Brain pericyte (primary cell): Measurements from ENCODE around the gene AKAP1.
"Not testable (repeated sequence)": the region's sequence is repeated elsewhere in the genome, so short reads cannot be mapped to it uniquely, and the experiment has no call there.

ENCODE experiments used
- DNase-seq: peaks from one replicate; pipeline ENCODE4 v3.0.0-alpha.2; 2012; ENCODE audit warnings: low read depth, low spot score

AKAP1 gene

GRCh38 chr17:57075193-57075592, 9.9 kb upstream of the AKAP1 start:
- DNase-seq = no peak

- no peak for DNase-seq
Observed at GRCh38 chr17:57075785-57076184, 9.3 kb upstream of the AKAP1 start.

- DNase-seq = no peak
Observed at GRCh38 chr17:57077000-57077399, 8.0 kb upstream of the AKAP1 start.

GRCh38 chr17:57078274-57078673, 6.8 kb upstream of the AKAP1 start:
- no peak for DNase-seq

- no peak for DNase-seq
Observed at GRCh38 chr17:57080718-57081117, 4.3 kb upstream of the AKAP1 start.

- no peak for DNase-seq
Observed at GRCh38 chr17:57082441-57082840, 2.6 kb upstream of the AKAP1 start.

GRCh38 chr17:57084361-57084801, 665 bp upstream of the AKAP1 start:
- no peak for DNase-seq

- DNase-seq = no peak
Observed at GRCh38 chr17:57085448-57086068, 512 bp downstream of the AKAP1 start.

- no peak for DNase-seq
Observed at GRCh38 chr17:57086069-57086930, 1.3 kb downstream of the AKAP1 start.

- no peak for DNase-seq
Observed at GRCh38 chr17:57088298-57088697, 3.3 kb downstream of the AKAP1 start.

- no peak for DNase-seq
Observed at GRCh38 chr17:57089391-57089790, 4.3 kb downstream of the AKAP1 start.

- DNase-seq = no peak
Observed at GRCh38 chr17:57090560-57091185, 5.6 kb downstream of the AKAP1 start.

GRCh38 chr17:57091186-57091618, 6.2 kb downstream of the AKAP1 start:
- no peak for DNase-seq

GRCh38 chr17:57092171-57092570, 7.1 kb downstream of the AKAP1 start:
- no peak for DNase-seq

- DNase-seq = no peak
Observed at GRCh38 chr17:57092779-57093178, 7.7 kb downstream of the AKAP1 start.

- no peak for DNase-seq
Observed at GRCh38 chr17:57096472-57097202, 11.6 kb downstream of the AKAP1 start.

GRCh38 chr17:57097832-57098421, 12.9 kb downstream of the AKAP1 start:
- DNase-seq = no peak

GRCh38 chr17:57099165-57099564, 14.1 kb downstream of the AKAP1 start:
- DNase-seq = no peak

GRCh38 chr17:57102122-57102521, 17.1 kb downstream of the AKAP1 start:
- no peak for DNase-seq

- not testable (repeated sequence) for DNase-seq
Observed at GRCh38 chr17:57102660-57103059, 17.6 kb downstream of the AKAP1 start.

GRCh38 chr17:57104461-57105175, 19.6 kb downstream of the AKAP1 start:
- DNase-seq = no peak
